GM19467 (cell line): ENCODE data around the gene INSIG1.
A peak's percentile ranks its signal among the peaks of the same experiment; 100 is the strongest.

Source experiments
- ATAC-seq: cut with Tn5 transposase; IDR thresholded peaks from one replicate; pipeline ENCODE4 v1.9.1; 2021; ENCODE audit warnings: mild to moderate bottlenecking, moderate library complexity; ENCODE audit not compliant: unreplicated experiment

The INSIG1 gene

GRCh38 chr7:155344618-155345433 is 47.1 kb downstream of the INSIG1 start:
- ATAC-seq = peak; percentile 90

GRCh38 chr7:155345490-155345889 is 47.8 kb downstream of the INSIG1 start:
- ATAC-seq = no peak

GRCh38 chr7:155346285-155346684 is 48.6 kb downstream of the INSIG1 start:
- ATAC-seq = no peak

GRCh38 chr7:155348806-155349205 is 51.1 kb downstream of the INSIG1 start:
- ATAC-seq = no peak

GRCh38 chr7:155349601-155350331 is 52.1 kb downstream of the INSIG1 start:
- no peak for ATAC-seq

- no peak for ATAC-seq
These were observed 53.6 kb downstream of the INSIG1 start for GRCh38 chr7:155351120-155351870.

GRCh38 chr7:155352076-155352752 is 54.5 kb downstream of the INSIG1 start:
- no peak for ATAC-seq

- ATAC-seq = no peak
These were observed 55.1 kb downstream of the INSIG1 start for GRCh38 chr7:155352753-155353115.

GRCh38 chr7:155353256-155353897 is 55.7 kb downstream of the INSIG1 start:
- ATAC-seq = no peak

GRCh38 chr7:155354371-155355048 is 56.8 kb downstream of the INSIG1 start:
- ATAC-seq = no peak

- no peak for ATAC-seq
These were observed 57.5 kb downstream of the INSIG1 start for GRCh38 chr7:155355176-155355575.

- no peak for ATAC-seq
These were observed 58.1 kb downstream of the INSIG1 start for GRCh38 chr7:155355745-155356144.

GRCh38 chr7:155356323-155357105 is 58.8 kb downstream of the INSIG1 start:
- ATAC-seq = no peak

- no peak for ATAC-seq
These were observed 59.9 kb downstream of the INSIG1 start for GRCh38 chr7:155357573-155358041.

GRCh38 chr7:155358066-155358947 is 60.6 kb downstream of the INSIG1 start:
- ATAC-seq = no peak

GRCh38 chr7:155358948-155359712 is 61.5 kb downstream of the INSIG1 start:
- no peak for ATAC-seq
